GM15510 (cell line): Measurements from ENCODE around the gene EOLA1.

Experiments
- POLR2A ChIP-seq: IDR thresholded peaks from 3 replicates; pipeline ENCODE4 v1.6.1; 2011; ENCODE audit warnings: borderline replicate concordance; ENCODE audit not compliant: insufficient read length; ENCODE audit errors: extremely low read depth

The EOLA1 gene

DNA sequence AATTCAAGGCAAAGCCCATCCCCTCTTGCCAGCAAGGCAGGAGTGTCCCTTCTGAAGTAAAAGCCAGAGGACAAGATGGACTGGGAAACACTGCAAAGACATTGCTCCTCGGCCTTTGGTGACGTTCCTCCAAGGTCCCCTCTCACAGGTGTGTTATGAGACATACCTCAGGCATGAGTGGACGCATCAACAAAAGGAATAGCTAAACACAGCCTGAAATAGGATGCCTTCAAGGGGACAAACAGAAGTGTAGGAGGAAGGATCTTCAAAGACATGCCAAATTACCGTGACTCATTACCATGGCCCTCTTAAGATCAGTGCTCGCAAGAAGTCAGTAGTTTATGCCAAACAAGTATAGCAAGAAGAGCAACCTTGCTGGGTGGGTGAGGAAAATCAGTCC lies 29.7 kb upstream of the EOLA1 start:
- no peak for TF ChIP-seq POLR2A

DNA sequence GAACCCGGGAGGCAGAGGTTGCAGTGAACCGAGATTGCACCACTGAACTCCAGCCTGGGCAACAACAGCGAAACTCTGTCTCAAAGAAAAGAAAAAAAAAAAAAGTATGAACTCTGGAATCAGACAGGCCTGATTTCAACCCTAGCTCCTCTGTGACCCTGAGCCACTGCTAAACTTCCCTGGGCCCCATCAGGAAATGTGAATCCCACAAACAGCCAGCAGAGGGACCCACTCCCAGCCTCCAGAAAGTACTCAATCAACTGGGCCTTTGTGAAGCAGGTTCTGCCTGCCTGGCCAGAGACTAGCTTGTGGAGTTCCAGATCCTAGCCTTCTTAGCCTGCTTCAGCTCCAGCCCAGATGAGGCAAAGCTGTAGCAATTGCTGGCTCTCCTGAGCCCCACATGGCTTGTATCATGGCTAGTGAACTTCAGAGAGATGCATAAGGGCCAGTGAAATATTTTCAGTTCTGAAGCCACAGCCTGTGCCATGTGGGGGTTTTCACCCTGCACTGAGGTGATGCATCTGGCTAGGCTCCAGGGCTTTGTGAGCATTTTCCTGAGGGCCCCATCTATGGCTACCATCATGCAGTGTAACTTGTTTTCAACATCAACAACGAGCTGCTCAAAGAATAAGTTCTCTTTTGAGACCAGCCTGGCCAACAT lies 28.5 kb upstream of the EOLA1 start:
- TF ChIP-seq POLR2A = no peak

DNA sequence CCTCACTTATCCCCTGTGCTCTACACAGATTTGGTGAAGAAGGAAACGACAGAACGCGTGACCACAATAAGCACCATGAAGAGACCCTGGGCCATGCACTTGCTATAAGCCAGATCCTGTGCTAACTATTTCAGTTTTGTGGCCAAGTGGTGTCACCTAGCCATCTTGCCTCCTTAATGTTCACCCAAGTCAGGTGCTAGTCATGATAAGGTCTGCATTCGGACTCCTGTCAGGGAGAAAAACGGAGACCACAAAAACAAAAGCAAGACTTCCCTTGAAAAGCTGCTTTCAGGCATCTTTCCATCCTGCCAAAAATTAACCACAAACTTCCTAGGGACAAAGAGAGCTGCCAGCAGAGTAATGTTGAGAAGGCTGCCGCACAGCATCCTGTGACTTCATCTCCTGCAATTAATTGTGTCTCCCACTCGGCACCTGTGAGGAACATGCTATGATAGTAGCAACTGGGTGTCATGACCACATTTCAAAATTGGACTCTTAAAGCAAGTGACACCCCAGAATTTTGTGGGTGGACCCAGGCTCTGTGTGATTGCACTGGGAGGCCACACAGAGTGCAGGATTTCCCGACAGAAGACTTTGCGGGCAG lies 26.9 kb upstream of the EOLA1 start:
- TF ChIP-seq POLR2A = no peak

DNA sequence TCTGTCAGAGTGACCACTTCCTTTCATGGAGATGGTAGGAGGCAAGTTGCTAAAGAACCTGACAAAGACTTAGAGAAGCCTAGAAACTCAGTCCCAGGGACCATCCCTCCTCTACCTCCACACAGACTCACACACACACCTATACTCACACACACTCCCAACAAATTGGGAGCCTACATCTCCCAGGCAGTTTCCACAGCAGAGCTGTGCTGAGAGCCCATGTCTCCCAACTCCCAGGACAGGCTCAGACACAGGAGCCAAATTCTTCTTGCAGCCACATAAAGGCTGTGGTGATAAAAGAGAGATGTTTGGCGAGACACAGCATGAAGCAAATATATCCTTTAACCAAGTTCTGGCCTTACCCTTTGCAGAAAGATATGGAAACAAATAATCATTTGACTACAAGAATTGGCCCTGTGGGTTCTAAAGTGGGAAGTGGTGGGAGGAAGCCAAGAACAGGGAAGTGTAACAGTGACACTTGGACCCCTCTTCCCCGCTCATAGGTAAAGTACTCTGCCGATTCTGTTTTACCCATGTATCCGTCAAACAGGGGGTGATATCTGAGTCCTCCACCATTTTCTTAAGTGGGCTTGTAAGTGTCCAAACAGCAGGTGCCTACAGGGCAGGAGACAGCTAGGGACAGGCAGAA lies 24.7 kb upstream of the EOLA1 start:
- TF ChIP-seq POLR2A = no peak

DNA sequence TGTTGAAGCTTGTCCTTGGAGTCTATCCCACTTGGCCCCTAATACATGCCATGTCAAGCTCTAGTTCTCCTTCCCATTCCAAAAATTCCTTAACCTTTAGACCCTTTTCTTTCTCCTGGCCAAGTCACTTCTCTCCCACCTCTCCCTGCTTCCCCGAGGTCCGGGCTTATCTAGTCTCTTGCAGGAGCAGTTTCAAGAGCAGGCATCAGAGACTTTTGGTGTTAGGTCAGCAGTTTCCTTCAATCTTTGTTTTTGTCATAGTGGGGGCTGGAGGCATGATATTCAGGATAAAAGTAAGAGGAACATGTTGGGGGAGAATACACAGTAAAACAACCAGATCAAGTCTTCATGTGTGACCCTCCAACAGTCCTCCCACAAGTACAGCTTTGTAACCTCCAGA lies 24.2 kb upstream of the EOLA1 start:
- no peak for TF ChIP-seq POLR2A

DNA sequence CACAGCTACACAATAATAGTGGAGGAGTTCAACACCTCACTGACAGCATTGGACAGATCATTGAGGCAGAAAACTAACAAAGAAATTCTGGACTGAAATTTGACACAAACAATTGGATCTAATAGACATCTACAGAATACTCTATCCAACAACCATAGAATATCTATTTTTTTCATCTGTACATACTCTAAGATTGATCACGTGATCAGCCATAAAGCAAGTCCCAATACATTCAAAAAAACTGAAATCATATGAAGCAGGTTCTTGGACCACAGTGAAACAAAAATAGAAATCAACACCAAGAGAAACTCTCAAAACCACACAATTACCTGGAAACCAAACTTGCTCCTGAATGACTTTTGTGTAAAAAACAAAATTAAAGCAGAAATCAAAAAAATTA lies 23.5 kb upstream of the EOLA1 start:
- no peak for TF ChIP-seq POLR2A

DNA sequence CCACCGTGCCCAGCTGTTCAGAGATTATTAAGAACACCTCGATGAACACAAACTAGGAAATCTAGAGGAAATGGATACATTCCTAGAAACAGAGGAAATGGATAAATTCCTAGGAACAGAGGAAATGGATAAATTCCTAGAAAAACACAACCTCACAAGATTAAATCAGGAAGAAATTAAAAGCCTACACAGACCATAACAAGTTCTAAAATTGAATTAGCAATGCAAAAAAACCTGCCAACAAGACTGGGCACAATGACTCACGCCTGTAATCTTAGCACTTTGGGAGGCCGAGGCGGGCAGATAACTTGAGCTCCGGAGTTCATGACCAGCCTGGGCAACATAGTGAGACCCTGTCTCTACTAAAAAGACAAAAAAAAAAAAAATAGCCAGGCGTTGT lies 22.6 kb upstream of the EOLA1 start:
- no peak for TF ChIP-seq POLR2A

DNA sequence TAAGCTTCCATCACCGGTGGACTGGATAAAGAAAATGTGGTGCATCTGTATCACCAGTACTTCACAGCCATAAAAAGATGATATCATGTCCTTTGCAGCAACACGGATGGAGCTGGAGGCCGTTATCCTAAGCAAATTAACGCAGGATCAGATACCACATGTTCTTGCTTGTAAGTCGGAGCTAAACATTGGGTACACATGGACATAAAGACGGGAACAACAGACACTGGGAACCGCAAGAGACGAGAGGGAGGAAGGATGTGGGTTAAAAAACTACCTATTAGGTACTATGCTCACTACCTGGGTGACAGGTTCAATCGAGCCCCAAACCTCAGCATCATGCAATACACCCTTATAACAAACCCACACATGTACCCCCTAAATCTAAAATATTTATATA lies 19.4 kb upstream of the EOLA1 start:
- no peak for TF ChIP-seq POLR2A

DNA sequence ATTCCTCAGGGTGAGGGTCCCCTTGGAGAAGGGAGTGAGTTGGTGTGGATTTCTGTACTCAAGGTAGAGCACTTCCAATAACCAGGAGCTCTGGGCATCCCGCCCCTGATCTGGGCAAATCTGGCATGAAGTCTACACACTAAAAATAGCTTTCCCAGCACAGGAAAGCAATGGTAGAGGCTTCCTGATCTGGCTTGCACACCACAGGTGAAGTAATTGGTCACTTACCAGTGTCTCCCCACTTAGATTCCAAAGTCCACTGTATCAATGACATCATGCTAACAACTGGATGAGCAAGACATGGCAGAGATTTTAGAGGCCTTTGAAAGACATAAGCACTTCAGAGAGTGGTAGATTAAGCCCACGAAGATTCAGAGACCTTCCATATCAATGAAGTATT lies 17.9 kb upstream of the EOLA1 start:
- no peak for TF ChIP-seq POLR2A

DNA sequence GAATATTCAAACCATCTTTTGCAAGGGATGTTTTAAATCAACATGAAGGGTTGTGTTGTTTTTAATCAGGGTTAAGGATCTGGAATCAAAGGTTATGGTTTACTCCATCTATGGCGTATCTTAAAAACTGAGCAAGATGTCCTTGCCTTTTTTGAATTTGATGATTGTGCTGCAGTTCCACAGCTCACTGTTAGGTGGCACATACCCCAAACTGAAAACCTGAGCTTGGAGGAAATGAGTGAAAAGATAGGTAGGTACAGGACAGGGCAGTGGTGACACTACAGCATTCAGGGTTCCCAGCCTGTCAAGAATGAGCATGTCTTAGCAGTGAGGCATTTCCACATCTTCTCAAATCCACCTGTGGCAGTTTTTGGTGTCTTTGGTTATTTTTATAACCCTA lies 13.1 kb upstream of the EOLA1 start:
- TF ChIP-seq POLR2A = no peak

DNA sequence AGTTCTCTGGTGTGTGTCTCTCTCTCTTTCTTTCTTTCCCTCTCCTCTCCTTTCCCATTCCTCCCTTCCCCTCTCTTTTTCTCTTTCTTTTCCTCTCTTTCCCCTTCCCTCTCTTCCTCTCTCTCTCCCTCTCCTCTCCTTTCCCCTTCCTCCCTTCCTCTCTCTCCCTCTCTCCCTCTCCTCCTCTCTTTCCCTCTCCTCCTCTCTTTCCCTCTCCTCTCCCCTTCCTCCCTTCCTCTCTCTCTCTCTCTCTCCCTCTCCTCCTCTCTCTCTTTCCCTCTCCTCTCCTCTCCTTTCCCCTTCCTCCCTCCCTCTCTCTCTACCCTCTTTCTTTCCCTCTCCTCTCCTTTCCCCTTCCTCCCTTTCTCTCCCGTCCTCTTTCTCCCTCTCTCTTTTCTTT lies 12.4 kb upstream of the EOLA1 start:
- no peak for TF ChIP-seq POLR2A

DNA sequence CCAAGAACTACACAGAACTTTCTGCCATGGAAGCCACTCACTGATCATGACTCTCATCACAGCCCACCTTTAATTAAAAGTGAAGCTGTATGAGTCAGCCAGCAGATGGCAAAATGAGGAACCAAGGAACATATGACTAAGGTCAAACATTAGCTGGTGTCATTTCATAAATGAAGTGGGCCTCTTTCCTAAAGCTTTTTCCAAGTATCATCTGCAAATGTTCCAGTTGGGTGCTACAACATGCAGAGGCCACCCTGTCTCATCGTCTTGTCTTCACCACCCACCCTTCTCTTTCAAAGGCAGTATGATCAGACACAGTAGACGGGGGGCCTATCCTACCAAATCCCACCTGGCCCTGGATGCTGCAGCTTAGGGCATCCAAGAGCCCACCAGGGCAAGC lies 9.2 kb upstream of the EOLA1 start:
- no peak for TF ChIP-seq POLR2A

DNA sequence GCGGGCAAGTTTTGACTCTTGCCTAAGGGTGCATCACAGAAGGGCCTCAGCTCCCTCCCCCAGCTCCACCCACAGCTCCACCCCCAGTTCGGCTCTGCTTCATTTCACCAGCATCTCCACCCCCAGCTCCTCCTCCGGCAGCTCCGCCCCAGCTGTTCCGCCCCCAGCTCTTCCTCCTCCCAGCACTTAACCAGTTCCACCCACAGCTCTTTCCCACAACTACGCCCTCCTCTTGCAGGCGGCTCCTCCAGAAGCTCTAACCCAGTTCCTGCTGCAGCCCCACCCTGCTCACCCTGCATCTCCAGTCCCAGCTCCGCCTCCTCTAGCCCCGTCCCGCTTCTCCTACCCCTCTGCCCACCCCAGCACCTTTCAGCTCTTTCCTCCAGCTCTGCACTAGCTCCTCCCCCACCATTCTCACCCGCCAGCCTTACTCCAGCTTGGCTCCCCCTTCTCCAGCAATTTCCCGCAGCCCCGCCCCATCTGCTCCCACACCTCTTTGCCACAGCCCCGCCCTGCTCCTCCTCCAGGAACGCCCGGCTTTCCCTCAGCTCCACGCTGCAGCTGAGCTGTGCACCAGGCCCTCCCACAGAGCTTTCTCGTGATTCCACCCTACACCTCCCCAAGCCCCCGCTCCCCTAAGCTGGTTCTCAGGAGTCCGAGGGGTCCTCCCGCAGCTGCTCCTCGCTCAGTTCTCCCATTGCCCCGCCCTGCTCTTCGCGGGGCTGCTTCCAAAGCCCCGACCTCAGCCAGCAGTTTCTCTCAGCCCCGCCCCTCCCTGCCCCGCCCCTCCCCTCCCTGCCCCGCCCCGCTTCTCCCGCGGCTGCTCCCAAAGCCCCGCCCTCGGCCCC lies 1.3 kb upstream of the EOLA1 start:
- no peak for TF ChIP-seq POLR2A

DNA sequence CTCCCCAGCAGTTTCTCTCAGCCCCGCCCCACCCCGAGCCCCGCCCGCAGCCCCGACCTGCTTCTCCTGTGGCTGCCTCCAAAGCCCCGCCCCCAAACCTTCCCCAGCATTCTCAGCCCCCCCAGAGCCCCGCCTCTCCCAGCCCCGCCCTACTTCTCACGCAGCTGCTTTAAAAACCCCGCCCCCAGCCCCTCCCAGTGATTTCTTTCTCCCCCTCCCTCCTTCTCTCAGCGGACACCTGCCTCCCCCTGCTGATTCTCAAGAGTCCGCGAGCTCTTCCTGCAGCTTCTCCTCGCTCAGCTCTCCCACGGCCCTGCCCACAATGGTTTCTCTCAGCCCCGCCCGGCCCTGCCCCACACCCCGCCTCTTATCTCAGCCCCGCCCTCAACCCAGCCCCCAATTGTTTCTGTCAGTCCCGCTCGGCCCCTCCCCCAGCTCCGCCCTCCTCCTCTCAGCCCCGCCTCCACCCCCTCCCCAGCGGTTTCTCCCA lies 636 bp upstream of the EOLA1 start:
- TF ChIP-seq POLR2A = no peak

DNA sequence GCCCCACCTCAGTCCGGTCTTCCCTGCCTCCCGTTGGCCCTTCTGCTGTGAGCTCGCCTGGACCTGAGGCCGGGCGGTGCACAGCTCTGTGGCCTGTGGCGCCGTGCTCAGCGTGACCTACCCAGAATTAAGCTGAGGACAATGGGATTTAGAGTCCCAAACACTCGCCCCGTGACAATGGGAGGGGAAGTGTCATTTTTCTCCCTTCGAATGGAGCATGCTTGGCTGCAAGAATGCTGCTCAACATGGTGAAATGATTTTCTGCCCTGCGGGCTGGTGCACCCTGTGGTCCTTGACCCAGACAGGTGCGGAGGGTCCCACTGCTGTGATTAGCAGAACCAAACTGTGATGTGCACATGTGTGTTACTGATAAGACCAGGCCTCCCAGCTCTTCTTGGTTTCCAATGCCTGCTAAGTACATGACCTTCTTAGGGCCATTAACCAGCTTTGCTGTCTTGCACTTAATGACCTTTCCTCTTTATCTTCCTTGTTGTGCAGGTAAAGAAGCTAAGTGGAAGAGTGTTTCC lies 772 bp downstream of the EOLA1 start:
- TF ChIP-seq POLR2A = no peak
